ENCODE results near the gene CAMK1D.
A peak's percentile ranks its signal among the peaks of the same experiment; 100 is the strongest.

The CAMK1D gene

GRCh38 chr10:12703813-12704212 lies 354.5 kb downstream of the CAMK1D start:
- TF ChIP-seq CTCF (conservative IDR thresholded peaks at IDR 0.05), result no peak
- no peak overlapping the region for H3K27ac ChIP-seq

- no peak overlapping the region for H3K27ac ChIP-seq
These were observed 355.1 kb downstream of the CAMK1D start for GRCh38 chr10:12704488-12704887.

GRCh38 chr10:12705943-12706342 lies 356.6 kb downstream of the CAMK1D start:
- no peak overlapping the region for H3K27ac ChIP-seq
- no peak for TF ChIP-seq CTCF (conservative IDR thresholded peaks at IDR 0.05)

More at GRCh38 chr10:12704488-12704887, 355.1 kb downstream of the CAMK1D start:
- no peak for TF ChIP-seq CTCF (conservative IDR thresholded peaks at IDR 0.05)

- H3K27ac ChIP-seq, result peak overlapping the region; percentile 62
- TF ChIP-seq CTCF (conservative IDR thresholded peaks at IDR 0.05), result peak; percentile 75
These were observed 358.3 kb downstream of the CAMK1D start for GRCh38 chr10:12707461-12708185.

- peak overlapping the region; percentile 19 for H3K27ac ChIP-seq
- no peak for TF ChIP-seq CTCF (conservative IDR thresholded peaks at IDR 0.05)
These were observed 359.7 kb downstream of the CAMK1D start for GRCh38 chr10:12709000-12709401.

GRCh38 chr10:12709521-12709963 lies 360.2 kb downstream of the CAMK1D start:
- no peak for TF ChIP-seq CTCF (conservative IDR thresholded peaks at IDR 0.05)
- H3K27ac ChIP-seq, result peak overlapping the region; percentile 19

- no peak for TF ChIP-seq CTCF (conservative IDR thresholded peaks at IDR 0.05)
- H3K27ac ChIP-seq, result peak overlapping the region; percentile 19; the same call in 1 of the 2 replicates
These were observed 360.8 kb downstream of the CAMK1D start for GRCh38 chr10:12710157-12710556.

Data from VCaP (cell line).